ENCODE measurements around the gene PSIP1.

GRCh38 chr9:15522130-15522755, 11.5 kb upstream of the PSIP1 start:
- TF ChIP-seq, protein P1, sequence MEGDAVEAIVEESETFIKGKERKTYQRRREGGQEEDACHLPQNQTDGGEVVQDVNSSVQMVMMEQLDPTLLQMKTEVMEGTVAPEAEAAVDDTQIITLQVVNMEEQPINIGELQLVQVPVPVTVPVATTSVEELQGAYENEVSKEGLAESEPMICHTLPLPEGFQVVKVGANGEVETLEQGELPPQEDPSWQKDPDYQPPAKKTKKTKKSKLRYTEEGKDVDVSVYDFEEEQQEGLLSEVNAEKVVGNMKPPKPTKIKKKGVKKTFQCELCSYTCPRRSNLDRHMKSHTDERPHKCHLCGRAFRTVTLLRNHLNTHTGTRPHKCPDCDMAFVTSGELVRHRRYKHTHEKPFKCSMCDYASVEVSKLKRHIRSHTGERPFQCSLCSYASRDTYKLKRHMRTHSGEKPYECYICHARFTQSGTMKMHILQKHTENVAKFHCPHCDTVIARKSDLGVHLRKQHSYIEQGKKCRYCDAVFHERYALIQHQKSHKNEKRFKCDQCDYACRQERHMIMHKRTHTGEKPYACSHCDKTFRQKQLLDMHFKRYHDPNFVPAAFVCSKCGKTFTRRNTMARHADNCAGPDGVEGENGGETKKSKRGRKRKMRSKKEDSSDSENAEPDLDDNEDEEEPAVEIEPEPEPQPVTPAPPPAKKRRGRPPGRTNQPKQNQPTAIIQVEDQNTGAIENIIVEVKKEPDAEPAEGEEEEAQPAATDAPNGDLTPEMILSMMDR (conservative IDR thresholded peaks at IDR 0.05; ENCODE audit: low read depth, low read length): no peak
- TF ChIP-seq EZH2 (IDR thresholded peaks at IDR 0.05; ENCODE audit: low read length, unreplicated experiment) (no peak), EZH2phosphoT487 (IDR thresholded peaks at IDR 0.05; ENCODE audit: borderline replicate concordance, low read length) (no peak)

Measured in PC-3 (cell line).